Sigmoid colon (tissue), 7 donors: ENCODE data around the gene GRM4. TPM values are rescaled to one million over a fixed set of nuclear protein-coding genes. Genes with fewer than 3 reads are reported as not detected.
A peak's percentile ranks its signal among the peaks of the same experiment; 100 is the strongest.

Experiments used
- DNase-seq: peaks from one replicate; pipeline ENCODE4 v3.0.0-alpha.2; 2019
- H3K27ac ChIP-seq, 4 donors: fragments of 200-600 bp; sonication (generic); one replicate each; pipeline ENCODE4 v1.5.1; 2016 to 2019; ENCODE audit warnings: mild to moderate bottlenecking in 1 of 4
- H3K27me3 ChIP-seq, 3 donors: fragments of 200-600 bp; sonication (generic); one replicate each; pipeline ENCODE4 v1.5.1; 2019; ENCODE audit warnings: mild to moderate bottlenecking in 1 of 3
- H3K36me3 ChIP-seq, 4 donors: fragments of 200-600 bp; sonication (generic); one replicate each; pipeline ENCODE4 v1.5.1; 2016 to 2019
- H3K4me1 ChIP-seq, 4 donors: fragments of 200-600 bp; sonication (generic); one replicate each; pipeline ENCODE4 v1.5.1; 2017 to 2019
- H3K4me3 ChIP-seq, 4 donors: fragments of 200-600 bp; sonication (generic); one replicate each; pipeline ENCODE4 v1.5.1; 2017 to 2019; ENCODE audit warnings: mild to moderate bottlenecking in 2 of 4, moderate library complexity in 1 of 4
- H3K9me3 ChIP-seq, 4 donors: fragments of 200-600 bp in 3 of 4; sonication (generic) in 3 of 4; one replicate each; pipeline versions ENCODE4 v1.5.1 to v1.6.1; 2013 to 2019
- EP300 ChIP-seq, 4 donors: sonication (generic); formaldehyde crosslinking; IDR thresholded peaks; one replicate each; pipeline ENCODE4 v1.6.1; 2017; ENCODE audit warnings: antibody characterized with exemption in 4 of 4
- POLR2A ChIP-seq, 2 donors: fragments of 450-650 bp; IDR thresholded peaks; one replicate each; pipeline ENCODE4 v1.6.1; 2016; ENCODE audit warnings: antibody characterized with exemption in 2 of 2, mild to moderate bottlenecking in 2 of 2, moderate library complexity in 2 of 2
- POLR2AphosphoS5 ChIP-seq, 4 donors: sonication (generic); formaldehyde crosslinking; IDR thresholded peaks; one replicate each; pipeline ENCODE4 v1.6.1; 2017; ENCODE audit warnings: antibody characterized with exemption in 4 of 4
- WGBS, 2 donors: extraction: QIAGEN DNeasy Blood & Tissue Kit; methylation state at CpG; one replicate each; pipeline ENCODE4 v1.1.7; 2013; 5-methylcytosine and 5-hydroxymethylcytosine counted together
- intact Hi-C: fragments of 100-400 bp; cut with DNase I; formaldehyde crosslinking; loops from one replicate; pipeline ENCODE4 v1.15.1; 2023
- polyA plus RNA-seq, 3 donors: library from polyadenylated mRNA; stranded (reverse); fragments of 200-250 nt; gene quantifications; one replicate each; pipeline ENCODE4 v1.2.3, GENCODE V29; 2013
- total RNA-seq, 4 donors: library from RNA; depleted of rRNA; stranded (reverse); fragments of >200 nt; gene quantifications; one replicate each; pipeline ENCODE4 v1.1.0, GENCODE V29; 2016
- TF ChIP-seq, protein P1 (sequence below), 4 experiments: fragments of 450-650 bp in 3 of 4; fragments of 200-600 bp in 1 of 4; IDR thresholded peaks; one replicate each; pipeline ENCODE4 v1.5.1; 2016 to 2019; ENCODE audit warnings: antibody characterized with exemption in 4 of 4, mild to moderate bottlenecking in 3 of 4, moderate library complexity in 2 of 4
- donor health status: healthy with polysubstance abuse.
- donor health status: Bipolar disorder and iron deficiency.
- donor health status: healthy.

GRM4 gene
- total and polyA plus RNA-seq, 7 donors = 0.07 to 0.14 TPM; not detected in 5

DNA sequence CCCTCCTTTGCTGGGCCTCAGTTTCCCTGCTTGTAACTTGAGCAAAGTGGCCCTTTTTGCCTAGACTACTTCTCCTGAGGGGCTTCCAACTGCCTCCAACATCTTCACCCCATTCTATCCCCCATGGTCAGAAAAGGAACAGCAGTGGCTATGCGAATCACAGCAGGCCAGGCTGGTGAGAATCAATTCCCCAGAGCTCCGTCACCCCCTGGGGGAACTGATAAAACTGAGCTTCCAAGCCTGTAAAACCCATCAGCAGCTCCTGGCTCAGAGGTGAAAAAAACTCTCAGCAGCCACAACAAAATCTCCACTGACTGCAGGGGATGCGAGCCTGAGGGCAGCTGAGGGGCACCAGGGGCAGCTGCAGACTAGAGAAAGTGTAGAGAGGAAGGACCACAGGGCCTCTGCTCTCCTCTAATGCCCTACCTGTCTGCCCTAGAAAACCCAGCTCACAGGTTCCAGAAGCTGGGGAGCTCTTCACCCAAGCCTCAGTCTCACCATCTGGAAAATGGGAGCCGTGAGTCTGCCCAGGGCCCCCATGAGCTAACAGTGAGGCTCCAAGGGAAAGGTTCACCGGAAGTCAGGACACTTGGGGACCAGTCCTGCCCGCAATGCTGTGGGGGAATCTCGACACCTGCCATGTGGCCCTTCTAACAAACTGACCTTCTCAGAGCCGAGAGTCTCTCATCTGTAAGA, 120.6 kb downstream of the GRM4 start:
- no peaks in the 10 kb centered on the region for H3K9me3 ChIP-seq
- H3K4me3 ChIP-seq = no peak overlapping the region
- TF ChIP-seq POLR2AphosphoS5 (IDR thresholded peaks at IDR 0.05) (no peak), EP300 (IDR thresholded peaks at IDR 0.05) (no peak), POLR2A (IDR thresholded peaks at IDR 0.05) (no peak)
- TF ChIP-seq, protein P1, sequence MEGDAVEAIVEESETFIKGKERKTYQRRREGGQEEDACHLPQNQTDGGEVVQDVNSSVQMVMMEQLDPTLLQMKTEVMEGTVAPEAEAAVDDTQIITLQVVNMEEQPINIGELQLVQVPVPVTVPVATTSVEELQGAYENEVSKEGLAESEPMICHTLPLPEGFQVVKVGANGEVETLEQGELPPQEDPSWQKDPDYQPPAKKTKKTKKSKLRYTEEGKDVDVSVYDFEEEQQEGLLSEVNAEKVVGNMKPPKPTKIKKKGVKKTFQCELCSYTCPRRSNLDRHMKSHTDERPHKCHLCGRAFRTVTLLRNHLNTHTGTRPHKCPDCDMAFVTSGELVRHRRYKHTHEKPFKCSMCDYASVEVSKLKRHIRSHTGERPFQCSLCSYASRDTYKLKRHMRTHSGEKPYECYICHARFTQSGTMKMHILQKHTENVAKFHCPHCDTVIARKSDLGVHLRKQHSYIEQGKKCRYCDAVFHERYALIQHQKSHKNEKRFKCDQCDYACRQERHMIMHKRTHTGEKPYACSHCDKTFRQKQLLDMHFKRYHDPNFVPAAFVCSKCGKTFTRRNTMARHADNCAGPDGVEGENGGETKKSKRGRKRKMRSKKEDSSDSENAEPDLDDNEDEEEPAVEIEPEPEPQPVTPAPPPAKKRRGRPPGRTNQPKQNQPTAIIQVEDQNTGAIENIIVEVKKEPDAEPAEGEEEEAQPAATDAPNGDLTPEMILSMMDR (IDR thresholded peaks at IDR 0.05) = no peak
- no peak for DNase-seq
- H3K27me3 ChIP-seq = peaks cover 0 to 5% (median 0%) of the 10 kb centered on the region in 3 donors
- intact Hi-C loops = loop anchor here (10.0 kb wide), 1 partner anchor 170 kb away; no protein-coding TSS in a partner anchor
- no peaks in the 10 kb centered on the region for H3K36me3 ChIP-seq
- 82 to 86% methylated on average over 8 of the region's 8 CpGs for WGBS, 2 donors
- H3K4me1 ChIP-seq = no peaks in the 10 kb centered on the region
- H3K27ac ChIP-seq = no peak overlapping the region

DNA sequence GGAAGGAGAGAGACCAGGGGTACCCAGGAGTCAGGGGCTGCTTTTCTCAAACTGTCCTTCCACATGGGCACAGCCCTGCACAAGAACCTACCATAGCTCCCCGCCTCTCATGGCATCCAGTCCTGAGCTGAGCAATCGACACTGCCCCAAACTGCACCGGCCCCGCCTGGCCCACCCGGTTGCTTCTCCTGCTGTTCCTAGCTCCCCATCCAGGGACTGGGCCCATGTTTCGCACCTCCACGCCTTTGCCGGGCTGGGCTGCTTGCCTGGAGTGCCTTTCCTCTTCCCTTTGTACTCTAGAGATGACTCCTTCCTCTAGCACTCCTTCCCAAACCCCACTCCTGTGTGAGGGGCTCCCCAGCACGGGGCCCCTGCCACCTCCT, 123.0 kb downstream of the GRM4 start:
- intact Hi-C loops = loop anchor here (10.0 kb wide), 1 partner anchor 168 kb away; no protein-coding TSS in a partner anchor
- 29 to 70% methylated on average over 9 of the region's 9 CpGs for WGBS, 2 donors
- H3K4me1 ChIP-seq = no peaks in the 10 kb centered on the region
- H3K27ac ChIP-seq = no peak overlapping the region
- DNase-seq = no peak
- no peaks in the 10 kb centered on the region for H3K36me3 ChIP-seq
- H3K9me3 ChIP-seq = no peaks in the 10 kb centered on the region
- H3K4me3 ChIP-seq = no peak overlapping the region
- peaks cover 0 to 4% (median 0%) of the 10 kb centered on the region in 3 donors for H3K27me3 ChIP-seq
- TF ChIP-seq EP300 (IDR thresholded peaks at IDR 0.05) = no peak
- TF ChIP-seq, protein P1 (IDR thresholded peaks at IDR 0.05) = no peak
- no peak for TF ChIP-seq POLR2A (IDR thresholded peaks at IDR 0.05)
- no peak for TF ChIP-seq POLR2AphosphoS5 (IDR thresholded peaks at IDR 0.05)

DNA sequence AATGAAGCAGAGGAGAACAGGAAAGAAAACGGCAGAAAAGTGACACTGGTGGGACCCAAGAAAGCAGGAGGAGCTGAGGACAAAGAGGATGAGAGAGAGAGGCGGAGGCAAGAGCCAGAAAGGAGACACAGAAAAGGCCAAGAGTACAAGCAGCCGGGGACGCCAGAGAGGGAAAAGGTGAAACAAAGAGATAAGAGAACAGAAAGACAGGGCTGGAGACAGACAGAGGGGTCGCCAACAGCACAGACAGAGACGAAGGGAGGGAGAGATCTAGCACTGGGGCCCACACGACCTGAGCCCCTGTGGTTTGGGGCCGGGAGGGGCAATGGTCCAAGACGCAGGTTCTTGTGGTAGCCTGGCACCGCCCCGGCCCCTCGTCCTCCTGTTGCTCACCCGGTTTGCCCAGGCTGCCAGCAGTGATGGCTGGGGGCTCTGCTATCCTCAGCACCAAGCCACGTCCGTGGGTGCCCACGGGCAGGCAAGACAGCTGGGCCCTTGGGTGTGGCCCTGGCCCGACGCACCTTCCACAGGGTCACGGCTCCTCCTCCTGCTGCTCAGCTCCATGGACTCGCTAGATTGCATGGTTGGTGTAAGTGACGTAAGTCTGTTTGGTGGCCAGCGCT, 123.5 kb downstream of the GRM4 start:
- no peaks in the 10 kb centered on the region for H3K9me3 ChIP-seq
- no peak for DNase-seq
- peaks cover 0 to 4% (median 0%) of the 10 kb centered on the region in 3 donors for H3K27me3 ChIP-seq
- H3K36me3 ChIP-seq = no peaks in the 10 kb centered on the region
- 20 to 64% methylated on average over 22 of the region's 22 CpGs for WGBS, 2 donors
- H3K27ac ChIP-seq = no peak overlapping the region
- TF ChIP-seq, protein P1 (IDR thresholded peaks at IDR 0.05) = no peak
- no peak for TF ChIP-seq POLR2AphosphoS5 (IDR thresholded peaks at IDR 0.05)
- TF ChIP-seq POLR2A (IDR thresholded peaks at IDR 0.05) = no peak
- TF ChIP-seq EP300 (IDR thresholded peaks at IDR 0.05) = no peak
- no peaks in the 10 kb centered on the region for H3K4me1 ChIP-seq
- intact Hi-C loops = loop anchor here (10.0 kb wide), 1 partner anchor 168 kb away; no protein-coding TSS in a partner anchor
- no peak overlapping the region for H3K4me3 ChIP-seq

DNA sequence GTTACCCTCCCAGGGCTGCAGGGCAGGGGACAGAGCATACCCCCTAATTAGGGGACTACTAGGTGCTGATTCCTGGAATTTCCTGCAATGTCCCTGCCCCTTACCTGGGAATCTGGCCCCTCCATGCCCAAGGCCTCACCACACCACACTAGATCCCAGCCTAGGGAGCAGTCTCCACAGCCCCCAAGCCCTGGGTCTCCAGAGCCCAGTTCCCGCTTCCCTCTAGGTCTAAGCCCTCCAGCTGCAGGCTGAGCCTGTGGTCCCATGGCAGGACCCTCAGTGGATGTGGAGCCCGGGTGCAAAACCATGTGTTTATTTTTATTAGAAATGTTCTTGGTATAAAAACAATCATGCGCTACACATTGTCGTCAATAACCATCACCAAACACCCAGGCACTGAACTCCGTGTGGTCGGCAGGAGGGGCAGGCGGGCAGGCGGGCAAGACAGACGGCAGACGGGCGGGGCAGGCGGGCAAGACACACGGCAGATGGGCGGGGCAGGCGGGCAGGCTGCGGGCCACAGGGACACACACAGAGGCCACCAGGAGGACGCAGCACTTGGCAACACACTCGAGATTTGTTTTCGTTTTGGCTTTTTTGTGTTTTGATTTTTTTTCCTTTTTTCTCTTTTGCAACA, 124.2 kb downstream of the GRM4 start:
- Histone ChIP-seq H3K27ac (no peak overlapping the region), H3K27me3 (peaks cover 0 to 4% (median 0%) of the 10 kb centered on the region in 3 donors), H3K9me3 (no peaks in the 10 kb centered on the region), H3K4me3 (no peak overlapping the region), H3K36me3 (no peaks in the 10 kb centered on the region), H3K4me1 (no peaks in the 10 kb centered on the region)
- WGBS, 2 donors = 15 to 61% methylated on average over 19 of the region's 19 CpGs
- peak; percentile 24 for DNase-seq
- TF ChIP-seq POLR2A (IDR thresholded peaks at IDR 0.05) = no peak
- no peak for TF ChIP-seq EP300 (IDR thresholded peaks at IDR 0.05)
- no peak for TF ChIP-seq POLR2AphosphoS5 (IDR thresholded peaks at IDR 0.05)
- TF ChIP-seq, protein P1 (IDR thresholded peaks at IDR 0.05) = no peak
- intact Hi-C loops = loop anchor here (10.0 kb wide), 1 partner anchor 167 kb away; no protein-coding TSS in a partner anchor
